Hepatocyte (in vitro differentiated cells): ENCODE data around the gene TPSB2. TPM values are rescaled to one million over a fixed set of nuclear protein-coding genes. Genes with fewer than 3 reads are reported as not detected.
A peak's percentile ranks its signal among the peaks of the same experiment; 100 is the strongest.

ENCODE experiments used
- DNase-seq: peaks from one replicate; pipeline ENCODE4 v3.0.0-alpha.2; 2016; ENCODE audit warnings: low spot score
- H2AFZ ChIP-seq: fragments of 200-600 bp; sonication (generic); 2 replicates; pipeline ENCODE4 v1.6.0; 2016; ENCODE audit warnings: antibody characterized with exemption, mild to moderate bottlenecking
- H3K27ac ChIP-seq: fragments of 200-600 bp; sonication (generic); 2 replicates; pipeline ENCODE4 v1.5.1; 2016; ENCODE audit warnings: mild to moderate bottlenecking
- H3K27me3 ChIP-seq: fragments of 200-600 bp; sonication (generic); 2 replicates; pipeline ENCODE4 v1.6.1; 2016
- H3K36me3 ChIP-seq: fragments of 200-600 bp; sonication (generic); replicated peaks from 2 replicates; pipeline ENCODE4 v1.5.1; 2016; ENCODE audit warnings: low read depth; ENCODE audit not compliant: insufficient read depth
- H3K4me1 ChIP-seq: fragments of 200-600 bp; sonication (generic); 2 replicates; pipeline ENCODE4 v1.5.1; 2016; ENCODE audit warnings: mild to moderate bottlenecking, moderate library complexity; ENCODE audit not compliant: insufficient read depth
- H3K4me2 ChIP-seq: fragments of 200-600 bp; sonication (generic); 2 replicates; pipeline ENCODE4 v1.6.0; 2016
- H3K4me3 ChIP-seq: fragments of 200-600 bp; sonication (generic); 2 replicates; pipeline ENCODE4 v1.5.1; 2016; ENCODE audit warnings: mild to moderate bottlenecking
- H3K79me2 ChIP-seq: fragments of 200-600 bp; sonication (generic); 2 replicates; pipeline ENCODE4 v1.6.0; 2017; ENCODE audit warnings: mild to moderate bottlenecking
- H3K9me2 ChIP-seq: fragments of 200-600 bp; sonication (generic); replicated peaks from 2 replicates; pipeline ENCODE4 v1.6.0; 2017; ENCODE audit warnings: mild to moderate bottlenecking; ENCODE audit not compliant: insufficient read depth
- H3K9me3 ChIP-seq: fragments of 200-600 bp; sonication (generic); 2 replicates; pipeline ENCODE4 v1.5.1; 2016; ENCODE audit warnings: low read depth, mild to moderate bottlenecking
- H4K20me1 ChIP-seq: fragments of 200-600 bp; sonication (generic); 2 replicates; pipeline ENCODE4 v1.6.0; 2016; ENCODE audit warnings: mild to moderate bottlenecking; ENCODE audit not compliant: insufficient read depth, poor library complexity, severe bottlenecking
- EZH2 ChIP-seq: fragments of 200-600 bp; sonication (generic); IDR thresholded peaks from 2 replicates; pipeline ENCODE4 v1.6.1; 2016; ENCODE audit warnings: antibody characterized with exemption, mild to moderate bottlenecking, borderline replicate concordance
- EZH2phosphoT487 ChIP-seq: fragments of 200-600 bp; sonication (generic); IDR thresholded peaks from one replicate; pipeline ENCODE4 v1.6.1; 2018; ENCODE audit warnings: antibody characterized with exemption, mild to moderate bottlenecking, low read depth, moderate library complexity; ENCODE audit not compliant: unreplicated experiment, severe bottlenecking
- WGBS: methylation state at CpG from one replicate; pipeline ENCODE4 v1.1.6; 2016; ENCODE audit warnings: low lambda C conversion rate; ENCODE audit errors: missing lambda C conversion rate; 5-methylcytosine and 5-hydroxymethylcytosine counted together
- polyA plus RNA-seq: library from polyadenylated mRNA; unstranded; fragments of >200 nt; fragmentation: Nextera tagmentation; extraction: Ambion mirVana; gene quantifications from 2 replicates; pipeline ENCODE4 v1.2.1, GENCODE V29; 2016
- total RNA-seq: library from RNA; depleted of rRNA; stranded (reverse); fragments of >200 nt; gene quantifications from 2 replicates; pipeline ENCODE4 v1.2.3, GENCODE V29; 2014
- TF ChIP-seq, protein P1 (sequence below): fragments of 200-600 bp; sonication (generic); IDR thresholded peaks from 2 replicates; pipeline ENCODE4 v1.5.1; 2016; ENCODE audit warnings: antibody characterized with exemption, mild to moderate bottlenecking; ENCODE audit not compliant: poor library complexity

TPSB2 gene
- total and polyA plus RNA-seq, 2 experiments from 2014 or later, result not detected

- Histone ChIP-seq H3K27me3 (no peaks in the 10 kb centered on the region), H2AFZ (no peak overlapping the region), H3K4me1 (no peaks in the 10 kb centered on the region), H4K20me1 (peaks cover 3% of the 10 kb centered on the region), H3K4me3 (no peak overlapping the region), H3K9me2 (no peaks in the 10 kb centered on the region), H3K27ac (no peak overlapping the region), H3K36me3 (no peaks in the 10 kb centered on the region), H3K79me2 (no peaks in the 10 kb centered on the region), H3K9me3 (no peaks in the 10 kb centered on the region), H3K4me2 (no peak overlapping the region)
- TF ChIP-seq, protein P1, sequence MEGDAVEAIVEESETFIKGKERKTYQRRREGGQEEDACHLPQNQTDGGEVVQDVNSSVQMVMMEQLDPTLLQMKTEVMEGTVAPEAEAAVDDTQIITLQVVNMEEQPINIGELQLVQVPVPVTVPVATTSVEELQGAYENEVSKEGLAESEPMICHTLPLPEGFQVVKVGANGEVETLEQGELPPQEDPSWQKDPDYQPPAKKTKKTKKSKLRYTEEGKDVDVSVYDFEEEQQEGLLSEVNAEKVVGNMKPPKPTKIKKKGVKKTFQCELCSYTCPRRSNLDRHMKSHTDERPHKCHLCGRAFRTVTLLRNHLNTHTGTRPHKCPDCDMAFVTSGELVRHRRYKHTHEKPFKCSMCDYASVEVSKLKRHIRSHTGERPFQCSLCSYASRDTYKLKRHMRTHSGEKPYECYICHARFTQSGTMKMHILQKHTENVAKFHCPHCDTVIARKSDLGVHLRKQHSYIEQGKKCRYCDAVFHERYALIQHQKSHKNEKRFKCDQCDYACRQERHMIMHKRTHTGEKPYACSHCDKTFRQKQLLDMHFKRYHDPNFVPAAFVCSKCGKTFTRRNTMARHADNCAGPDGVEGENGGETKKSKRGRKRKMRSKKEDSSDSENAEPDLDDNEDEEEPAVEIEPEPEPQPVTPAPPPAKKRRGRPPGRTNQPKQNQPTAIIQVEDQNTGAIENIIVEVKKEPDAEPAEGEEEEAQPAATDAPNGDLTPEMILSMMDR, result peak; percentile 89
- TF ChIP-seq EZH2phosphoT487, result no peak
- no peak for DNase-seq
- 58% methylated on average over 41 of the region's 61 CpGs for WGBS
Observed at GRCh38 chr16:1194665-1195392, 35.2 kb downstream of the TPSB2 start.

DNA sequence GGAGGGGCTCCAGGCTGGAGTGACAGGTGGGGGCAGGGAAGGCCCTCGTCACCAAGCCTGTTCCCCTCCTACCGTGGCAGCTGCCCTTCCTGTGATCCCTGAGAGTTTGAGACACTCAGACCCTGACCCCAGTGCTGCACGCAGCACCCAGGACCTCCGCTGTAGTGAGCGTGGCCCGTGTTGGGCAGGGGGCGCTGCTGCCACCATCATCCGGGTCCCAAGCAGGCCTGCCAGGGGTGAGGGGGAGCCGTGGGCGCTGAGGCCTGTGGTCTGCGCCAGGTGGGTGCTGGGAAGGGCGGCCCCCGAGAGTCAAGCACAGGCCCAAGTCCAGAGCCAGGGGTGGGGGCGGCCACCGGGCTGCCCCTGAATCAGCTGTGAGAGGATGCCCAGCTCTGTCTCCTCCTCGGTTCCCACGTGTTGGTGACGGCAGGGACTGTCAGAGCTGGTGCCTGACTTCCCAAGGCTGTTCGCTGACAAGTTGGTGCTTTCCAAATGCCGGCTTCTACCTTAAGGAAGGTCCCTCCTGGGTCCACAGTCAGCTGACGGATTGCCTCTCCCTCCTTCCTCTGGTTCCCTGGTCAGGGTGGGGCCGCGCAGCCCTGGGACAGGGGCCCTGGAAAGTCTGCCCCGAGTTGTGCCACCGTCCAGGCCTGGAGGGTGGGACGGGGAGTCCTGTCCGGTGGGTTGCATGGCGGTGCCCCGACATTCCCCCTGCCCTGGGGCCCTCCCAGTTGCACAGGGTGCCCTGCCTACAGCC is 36.0 kb downstream of the TPSB2 start:
- H3K79me2 ChIP-seq, result no peaks in the 10 kb centered on the region
- DNase-seq, result no peak
- no peak overlapping the region for H3K4me2 ChIP-seq
- H3K9me3 ChIP-seq, result no peaks in the 10 kb centered on the region
- H4K20me1 ChIP-seq, result peaks cover 4% of the 10 kb centered on the region
- no peak overlapping the region for H3K27ac ChIP-seq
- H2AFZ ChIP-seq, result no peak overlapping the region
- H3K4me1 ChIP-seq, result no peaks in the 10 kb centered on the region
- no peak overlapping the region for H3K4me3 ChIP-seq
- no peaks in the 10 kb centered on the region for H3K27me3 ChIP-seq
- no peaks in the 10 kb centered on the region for H3K36me3 ChIP-seq
- WGBS, result 86% methylated on average over 24 of the region's 29 CpGs
- TF ChIP-seq EZH2, result no peak
- TF ChIP-seq, protein P1, result no peak
- no peak for TF ChIP-seq EZH2phosphoT487
- no peaks in the 10 kb centered on the region for H3K9me2 ChIP-seq

DNA sequence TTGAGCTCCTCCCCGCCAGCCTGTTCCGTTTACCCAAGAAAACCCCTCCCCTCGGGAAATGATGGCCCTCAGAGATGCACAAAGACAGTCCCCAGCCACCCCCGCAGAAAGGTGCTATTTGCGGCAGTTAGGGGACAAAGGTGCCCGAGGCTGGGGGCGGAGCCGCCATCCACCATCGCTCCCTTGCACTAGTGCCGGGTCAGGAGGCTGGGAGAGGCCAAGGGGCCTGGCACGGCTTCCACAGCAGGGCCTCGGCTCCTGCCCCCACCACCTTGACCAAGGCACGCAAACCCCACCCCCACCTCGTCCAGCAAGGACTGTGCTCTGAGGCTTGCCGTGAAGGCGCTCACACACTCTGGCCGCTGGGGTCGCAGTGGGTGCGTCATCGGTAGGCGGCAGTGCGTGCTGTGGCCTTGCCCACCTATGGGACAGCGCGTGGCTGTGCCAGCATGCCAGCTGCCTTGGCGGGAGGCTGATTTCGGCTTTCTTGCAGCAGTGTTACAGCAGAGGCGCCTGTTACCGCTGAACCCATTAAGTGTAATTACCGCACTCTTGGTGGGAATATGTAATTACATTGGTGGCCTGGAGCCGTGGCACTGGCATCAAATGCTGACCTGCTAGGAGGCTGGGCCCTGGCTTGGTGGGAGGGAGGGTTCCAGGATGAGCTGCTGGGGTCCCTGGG is 36.7 kb downstream of the TPSB2 start:
- Histone ChIP-seq H3K36me3 (no peaks in the 10 kb centered on the region), H3K27ac (no peak overlapping the region), H3K79me2 (no peaks in the 10 kb centered on the region), H2AFZ (no peak overlapping the region), H3K9me2 (no peaks in the 10 kb centered on the region), H3K4me2 (no peak overlapping the region), H3K27me3 (no peaks in the 10 kb centered on the region), H3K9me3 (no peaks in the 10 kb centered on the region), H4K20me1 (peaks cover 7% of the 10 kb centered on the region), H3K4me1 (no peaks in the 10 kb centered on the region), H3K4me3 (no peak overlapping the region)
- WGBS, result 83% methylated on average over 23 of the region's 30 CpGs
- no peak for DNase-seq
- TF ChIP-seq EZH2 (no peak), EZH2phosphoT487 (no peak)
- TF ChIP-seq, protein P1, result no peak
